Neural cell (in vitro differentiated cells): ENCODE measurements around the gene RRN3. TPM values are rescaled to one million over a fixed set of nuclear protein-coding genes. Genes with fewer than 3 reads are reported as not detected.
"Not testable (repeated sequence)": the region's sequence is repeated elsewhere in the genome, so short reads cannot be mapped to it uniquely, and the experiment has no call there.

ENCODE experiments used
- H2AFZ ChIP-seq: fragments of 200-600, 300-800 bp; sonication (generic), shearing (Covaris generic); 2 replicates; pipeline ENCODE4 v1.6.0; 2014; ENCODE audit warnings: low read depth, mild to moderate bottlenecking, antibody characterized with exemption, low read length, moderate library complexity
- H3F3A ChIP-seq: fragments of 200-600 bp; shearing (Covaris generic); 2 replicates; pipeline ENCODE4 v1.6.1; 2016; ENCODE audit warnings: mild to moderate bottlenecking, moderate library complexity, mixed read lengths, antibody characterized with exemption, low read length; ENCODE audit not compliant: insufficient read depth, poor library complexity, severe bottlenecking
- H3K27ac ChIP-seq: fragments of 200-600, 300-800 bp; sonication (generic), shearing (Covaris generic); 2 replicates; pipeline ENCODE4 v1.5.1; 2014; ENCODE audit warnings: mild to moderate bottlenecking, low read length, moderate library complexity
- H3K27me3 ChIP-seq: fragments of 300-800, 200-600 bp; sonication (generic), shearing (Covaris generic); 2 replicates; pipeline ENCODE4 v1.6.0; 2014; ENCODE audit warnings: mild to moderate bottlenecking, low read depth, low read length, moderate library complexity; ENCODE audit not compliant: insufficient read depth
- H3K36me3 ChIP-seq: fragments of 300-800, 200-600 bp; sonication (generic), shearing (Covaris generic); 2 replicates; pipeline ENCODE4 v1.5.1; 2014; ENCODE audit warnings: mild to moderate bottlenecking, antibody characterized with exemption, low read length, moderate library complexity; ENCODE audit not compliant: insufficient read depth
- H3K4me2 ChIP-seq: fragments of 300-800, 200-600 bp; sonication (generic), shearing (Covaris generic); 2 replicates; pipeline ENCODE4 v1.6.0; 2014; ENCODE audit warnings: mild to moderate bottlenecking, low read length
- H3K4me3 ChIP-seq: fragments of 300-800, 200-600 bp; sonication (generic), shearing (Covaris generic); 2 replicates; pipeline ENCODE4 v1.5.1; 2014; ENCODE audit warnings: mild to moderate bottlenecking, low read length, moderate library complexity
- H3K79me2 ChIP-seq: fragments of 200-600 bp; shearing (Covaris generic); replicated peaks from 2 replicates; pipeline ENCODE4 v1.6.0; 2014; ENCODE audit warnings: mild to moderate bottlenecking, low read length, moderate library complexity; ENCODE audit not compliant: insufficient read depth
- H3K9ac ChIP-seq: fragments of 300-800, 200-600 bp; sonication (generic), shearing (Covaris generic); 2 replicates; pipeline ENCODE4 v1.6.1; 2016; ENCODE audit warnings: mild to moderate bottlenecking, low read length, mixed read lengths
- H3K9me2 ChIP-seq: fragments of 200-600 bp; shearing (Covaris generic); 2 replicates; pipeline ENCODE4 v1.6.1; 2016; ENCODE audit warnings: mild to moderate bottlenecking, low read length, mixed read lengths; ENCODE audit not compliant: insufficient read depth
- H3K9me3 ChIP-seq: fragments of 200-600, 300-800 bp; sonication (generic), shearing (Covaris generic); 2 replicates; pipeline ENCODE4 v1.6.1; 2016; ENCODE audit warnings: mild to moderate bottlenecking, mixed run types, low read length, moderate library complexity, mixed read lengths
- H4K20me1 ChIP-seq: fragments of 200-600 bp; shearing (Covaris generic); 2 replicates; pipeline ENCODE4 v1.6.1; 2016; ENCODE audit warnings: mild to moderate bottlenecking, mixed run types; ENCODE audit not compliant: insufficient read depth
- polyA plus RNA-seq: library from polyadenylated mRNA; depleted of rRNA; stranded (reverse); fragments of >200 nt; gene quantifications from 2 replicates; pipeline ENCODE4 v1.2.3, GENCODE V29; 2014

Gene RRN3
- polyA plus RNA-seq, 1 donor from 2014 or later = 95.4 TPM

DNA sequence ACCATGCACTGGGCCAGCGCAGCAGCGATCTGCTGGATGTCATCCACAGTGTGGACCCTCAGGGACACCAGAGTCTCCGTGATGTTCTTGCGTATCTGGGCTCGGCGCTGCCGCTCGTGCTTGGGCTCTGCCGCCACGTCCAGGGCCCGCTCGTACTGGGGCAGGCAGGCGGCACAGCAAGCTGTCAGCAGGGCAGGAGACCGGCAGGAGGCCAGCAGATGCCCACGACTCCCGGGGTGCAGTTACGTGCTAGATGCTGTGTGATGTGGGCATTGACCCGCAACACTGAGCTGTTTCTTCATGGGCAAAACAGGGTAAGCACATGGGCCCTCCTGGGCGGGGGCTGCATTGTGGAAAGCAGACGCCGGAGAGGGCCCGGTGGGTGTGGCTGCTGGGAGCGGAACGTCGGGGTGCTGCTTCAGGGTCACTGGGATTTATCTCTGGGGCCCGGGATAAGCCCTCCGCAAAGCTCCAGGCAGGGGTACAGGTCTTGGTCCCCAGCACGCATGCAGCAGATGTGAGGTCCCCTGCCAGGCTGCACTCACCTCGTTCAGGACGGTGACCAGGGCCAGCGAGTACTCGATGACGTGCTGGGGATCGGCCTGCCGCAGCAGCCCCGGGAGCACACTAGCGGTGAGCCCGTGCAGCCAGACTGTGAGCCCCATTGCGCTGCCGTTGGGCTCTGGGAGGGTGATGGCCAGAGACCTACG lies 38.8 kb upstream of the RRN3 start:
- H4K20me1 ChIP-seq, H3K4me2 ChIP-seq, H3K27me3 ChIP-seq, H3F3A ChIP-seq, H3K9ac ChIP-seq, H3K9me3 ChIP-seq, H3K79me2 ChIP-seq, H3K4me3 ChIP-seq, H3K27ac ChIP-seq, H2AFZ ChIP-seq, H3K9me2 ChIP-seq, H3K36me3 ChIP-seq: not testable (repeated sequence)

DNA sequence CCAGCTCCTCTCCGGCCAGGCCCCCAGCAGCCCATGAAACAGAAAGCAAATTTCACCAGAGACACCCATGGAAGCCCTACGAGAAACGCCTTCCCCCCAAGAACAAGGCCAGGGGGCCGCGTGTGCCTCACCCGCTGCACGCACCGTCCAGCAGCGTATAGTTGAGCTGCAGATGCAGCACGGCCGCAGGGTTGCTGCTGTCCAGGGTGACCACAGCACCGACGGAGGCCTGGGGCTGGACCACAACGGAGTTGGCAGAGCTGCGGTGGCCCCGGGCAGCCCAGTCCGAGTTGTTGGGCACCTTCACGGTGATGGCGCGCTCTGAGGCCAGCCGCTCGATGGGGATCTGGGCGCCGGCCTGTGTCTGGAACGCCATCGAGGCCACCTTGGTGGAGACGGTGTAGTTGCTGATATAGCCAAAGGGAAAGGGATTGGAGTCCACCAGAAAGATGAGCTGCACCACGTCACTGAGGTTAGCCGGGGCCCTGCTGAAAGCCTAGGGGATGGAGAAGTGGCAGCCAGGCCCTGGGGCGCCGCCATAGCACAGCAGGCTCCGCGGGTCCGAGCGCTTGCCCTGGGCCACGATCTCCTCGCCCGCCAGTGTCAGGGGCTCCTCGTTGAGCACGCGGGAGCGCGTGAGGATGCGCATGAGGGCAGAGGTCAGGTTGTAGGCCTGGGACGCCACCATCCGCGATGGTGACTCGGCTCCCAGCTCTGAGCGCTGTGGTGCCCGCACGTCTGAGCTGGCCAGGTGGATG lies 37.0 kb upstream of the RRN3 start:
- not testable (repeated sequence) for H3K4me2 ChIP-seq, H3K36me3 ChIP-seq, H3K4me3 ChIP-seq, H3K9me3 ChIP-seq, H3K27ac ChIP-seq, H2AFZ ChIP-seq, H4K20me1 ChIP-seq, H3K9me2 ChIP-seq, H3F3A ChIP-seq, H3K27me3 ChIP-seq, H3K9ac ChIP-seq, H3K79me2 ChIP-seq

DNA sequence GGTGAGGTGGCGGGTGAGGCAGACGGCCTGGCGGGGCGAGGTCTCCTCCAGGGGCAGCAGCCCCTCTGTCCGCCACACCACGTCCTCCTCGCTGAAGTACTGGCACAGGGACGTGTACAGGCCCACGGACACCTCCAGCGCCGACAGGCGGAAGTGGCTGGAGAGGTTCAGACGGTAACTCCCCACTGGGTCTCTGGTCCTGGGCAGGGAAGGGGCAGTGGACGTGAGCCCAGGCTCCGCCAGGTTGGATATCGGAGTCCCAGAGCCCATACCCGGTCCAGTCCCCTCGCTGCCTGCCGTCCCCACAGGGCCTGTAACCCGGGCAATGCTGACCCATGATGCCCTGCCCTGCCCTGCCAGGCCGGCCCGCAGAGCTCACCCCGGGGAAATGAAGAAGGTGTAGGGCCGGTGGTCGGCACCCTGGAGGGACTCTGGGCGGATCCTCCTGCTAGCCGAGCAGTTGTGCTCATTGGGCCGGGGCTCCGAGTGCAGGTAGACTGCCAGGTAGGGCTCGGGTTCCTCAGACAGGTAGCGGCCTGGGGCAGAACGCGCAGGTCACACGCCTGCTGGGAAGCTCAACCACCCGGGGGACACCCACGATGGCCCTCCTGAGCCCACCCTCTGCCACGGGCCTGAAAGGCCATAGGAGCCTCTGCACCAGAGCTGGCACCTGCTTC lies 36.3 kb upstream of the RRN3 start:
- H3F3A ChIP-seq, H2AFZ ChIP-seq, H3K36me3 ChIP-seq, H3K9me3 ChIP-seq, H3K4me3 ChIP-seq, H3K27ac ChIP-seq, H3K9me2 ChIP-seq, H3K9ac ChIP-seq, H4K20me1 ChIP-seq, H3K79me2 ChIP-seq, H3K4me2 ChIP-seq, H3K27me3 ChIP-seq: not testable (repeated sequence)

DNA sequence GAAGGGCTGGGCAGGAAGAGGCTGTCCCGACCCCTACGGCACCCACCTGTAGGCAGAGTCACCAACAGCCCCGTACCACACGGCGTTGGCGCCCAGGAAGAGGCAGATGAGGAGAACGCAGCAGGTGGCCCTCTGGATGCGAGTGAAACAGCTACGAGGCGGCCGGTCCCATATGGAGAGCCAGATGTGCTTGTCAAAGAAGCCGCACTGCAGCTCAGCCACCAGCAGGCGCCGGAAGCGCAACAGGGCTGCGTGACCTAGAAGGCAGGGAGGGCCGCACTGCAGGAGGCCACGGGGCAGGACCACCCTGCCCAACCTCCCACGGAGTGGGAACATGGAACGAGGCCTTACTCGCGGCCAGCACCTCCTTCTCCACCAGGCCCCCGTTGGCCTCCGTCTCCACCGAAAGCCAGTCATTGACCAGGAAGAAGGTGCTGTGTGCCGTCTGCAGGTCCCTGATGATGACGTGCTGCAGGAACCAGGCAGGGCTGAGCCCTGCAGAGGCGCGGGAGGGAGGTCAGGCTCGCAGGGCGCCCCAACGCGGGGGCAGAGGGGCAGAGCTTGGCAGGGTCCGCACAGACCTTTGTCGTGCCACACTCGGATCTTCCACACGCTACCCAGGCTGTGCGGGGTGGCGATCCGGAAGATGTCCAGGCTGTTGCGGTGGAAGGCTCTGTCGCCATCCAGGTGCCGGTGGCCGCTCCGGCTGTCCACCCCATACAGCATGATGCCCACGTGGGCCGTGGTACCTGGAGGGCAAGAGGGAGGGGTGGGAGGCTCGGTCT lies 33.8 kb upstream of the RRN3 start:
- not testable (repeated sequence) for H4K20me1 ChIP-seq, H3K9me2 ChIP-seq, H3K27ac ChIP-seq, H3K9ac ChIP-seq, H3K79me2 ChIP-seq, H3F3A ChIP-seq, H3K4me2 ChIP-seq, H3K27me3 ChIP-seq, H3K36me3 ChIP-seq, H2AFZ ChIP-seq, H3K9me3 ChIP-seq, H3K4me3 ChIP-seq

DNA sequence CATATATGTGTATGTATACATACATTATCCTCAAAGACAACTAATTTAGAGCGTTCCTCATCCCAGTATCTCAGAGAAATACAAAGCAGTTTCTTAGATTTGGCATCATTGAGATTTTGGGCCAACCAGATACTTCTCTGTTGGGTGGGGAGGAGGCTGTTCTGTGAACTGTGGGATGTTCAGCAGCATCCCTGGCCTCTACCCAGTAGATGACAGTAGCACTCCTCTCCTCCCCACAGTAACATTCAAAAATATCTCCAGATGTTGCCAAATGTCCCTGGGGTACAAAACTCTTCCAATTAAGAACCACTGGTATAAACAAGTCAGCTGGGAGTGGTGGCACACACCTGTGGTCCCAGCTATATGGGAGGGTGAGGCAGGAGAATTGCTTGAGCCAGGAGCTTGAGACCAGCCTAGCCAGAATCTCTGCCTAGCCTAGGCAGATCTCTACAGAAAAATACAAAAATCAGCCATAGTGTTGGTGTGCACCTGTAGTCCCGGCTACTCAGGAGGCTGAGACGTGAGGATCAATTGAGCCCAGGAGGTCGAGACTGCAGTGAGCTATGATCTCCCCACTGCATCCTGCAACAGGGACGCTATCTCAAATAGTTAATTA lies 6.4 kb upstream of the RRN3 start:
- not testable (repeated sequence) for H3K9ac ChIP-seq, H3K27me3 ChIP-seq, H3K9me2 ChIP-seq, H4K20me1 ChIP-seq, H3K4me2 ChIP-seq, H3K9me3 ChIP-seq, H3K4me3 ChIP-seq, H3F3A ChIP-seq, H2AFZ ChIP-seq, H3K27ac ChIP-seq, H3K36me3 ChIP-seq, H3K79me2 ChIP-seq

DNA sequence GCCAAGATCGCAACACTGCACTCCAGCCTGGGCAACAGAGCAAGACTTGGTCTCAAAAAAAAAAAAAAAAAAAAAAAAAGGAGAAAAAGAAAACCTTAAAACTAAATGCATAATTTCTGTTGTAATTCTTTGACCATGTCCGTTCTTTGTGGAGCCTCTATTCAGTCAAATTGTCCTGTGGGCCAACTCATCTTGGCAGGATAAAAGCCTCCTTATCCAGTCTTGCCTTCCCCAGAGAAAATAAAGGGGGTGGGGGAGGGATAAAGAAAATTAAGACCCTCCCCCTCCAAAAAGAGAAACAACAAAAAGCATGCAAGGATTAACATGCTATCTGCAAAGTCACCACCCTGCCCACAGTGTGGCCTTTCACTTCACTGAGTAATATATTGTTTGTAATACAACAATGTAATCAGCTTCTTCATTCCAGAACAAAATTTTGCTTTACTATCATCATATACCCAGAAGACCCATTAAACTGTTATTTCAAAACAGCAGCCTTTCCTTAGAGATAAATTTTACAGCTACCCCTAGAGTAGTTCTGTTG lies 5.4 kb upstream of the RRN3 start:
- H4K20me1 ChIP-seq, H2AFZ ChIP-seq, H3K27me3 ChIP-seq, H3K9ac ChIP-seq, H3K4me3 ChIP-seq, H3K4me2 ChIP-seq, H3K9me2 ChIP-seq, H3K79me2 ChIP-seq, H3F3A ChIP-seq, H3K27ac ChIP-seq, H3K36me3 ChIP-seq, H3K9me3 ChIP-seq: not testable (repeated sequence)

DNA sequence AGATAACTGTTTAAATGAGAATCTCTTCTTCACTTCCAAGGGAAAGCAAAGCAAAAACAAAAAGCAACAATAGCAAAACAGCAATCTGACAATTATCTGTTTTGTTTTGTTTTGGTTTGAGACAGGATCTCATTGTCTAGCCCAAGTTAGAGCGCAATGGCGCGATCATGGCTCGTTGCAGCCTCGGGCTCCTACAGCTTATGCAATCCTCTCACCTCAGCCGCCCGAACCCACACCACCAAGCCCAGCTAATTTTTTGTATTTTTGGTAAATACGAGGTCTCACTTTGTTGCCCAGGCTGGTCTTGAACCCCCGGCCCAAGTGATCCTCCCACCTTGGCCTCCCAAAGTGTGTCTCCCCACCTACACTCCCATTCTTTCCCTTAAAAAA lies 2.5 kb upstream of the RRN3 start:
- not testable (repeated sequence) for H3K27ac ChIP-seq, H2AFZ ChIP-seq, H3K9ac ChIP-seq, H3K27me3 ChIP-seq, H3F3A ChIP-seq, H4K20me1 ChIP-seq, H3K9me3 ChIP-seq, H3K4me2 ChIP-seq, H3K79me2 ChIP-seq, H3K9me2 ChIP-seq, H3K4me3 ChIP-seq, H3K36me3 ChIP-seq
